ENCODE data around the gene SCFD1. TPM values are rescaled to one million over a fixed set of nuclear protein-coding genes. Genes with fewer than 3 reads are reported as not detected.

Gene SCFD1
- total RNA-seq: 105 and 113 TPM in 2 replicates

GRCh38 chr14:30621940-30622830 lies at the start of gene SCFD1:
TSS of gene SCFD1 (plus strand) at chr14:30622319. CDS start at chr14:30622339, 20 bp downstream.

Other genes with a start within 250 kb of the SCFD1 start
- gene G2E3, start 63.2 kb upstream of the SCFD1 start, total RNA-seq: 14.7 and 16.9 TPM in 2 replicates